Measurements from ENCODE around the gene OGFRL1.
A peak's percentile ranks its signal among the peaks of the same experiment; 100 is the strongest.
"Not testable (repeated sequence)": the region's sequence is repeated elsewhere in the genome, so short reads cannot be mapped to it uniquely, and the experiment has no call there.

Gene OGFRL1

GRCh38 chr6:71288228-71289038 lies at the start of gene OGFRL1:
Gene OGFRL1, plus strand, starts transcription at chr6:71288811. Its CDS starts 126 bp downstream, at chr6:71288937.
- DNase-seq, result peak; percentile 67

- DNase-seq, result no peak
These were observed 48.9 kb upstream of the OGFRL1 start for GRCh38 chr6:71239694-71240093.

DNA sequence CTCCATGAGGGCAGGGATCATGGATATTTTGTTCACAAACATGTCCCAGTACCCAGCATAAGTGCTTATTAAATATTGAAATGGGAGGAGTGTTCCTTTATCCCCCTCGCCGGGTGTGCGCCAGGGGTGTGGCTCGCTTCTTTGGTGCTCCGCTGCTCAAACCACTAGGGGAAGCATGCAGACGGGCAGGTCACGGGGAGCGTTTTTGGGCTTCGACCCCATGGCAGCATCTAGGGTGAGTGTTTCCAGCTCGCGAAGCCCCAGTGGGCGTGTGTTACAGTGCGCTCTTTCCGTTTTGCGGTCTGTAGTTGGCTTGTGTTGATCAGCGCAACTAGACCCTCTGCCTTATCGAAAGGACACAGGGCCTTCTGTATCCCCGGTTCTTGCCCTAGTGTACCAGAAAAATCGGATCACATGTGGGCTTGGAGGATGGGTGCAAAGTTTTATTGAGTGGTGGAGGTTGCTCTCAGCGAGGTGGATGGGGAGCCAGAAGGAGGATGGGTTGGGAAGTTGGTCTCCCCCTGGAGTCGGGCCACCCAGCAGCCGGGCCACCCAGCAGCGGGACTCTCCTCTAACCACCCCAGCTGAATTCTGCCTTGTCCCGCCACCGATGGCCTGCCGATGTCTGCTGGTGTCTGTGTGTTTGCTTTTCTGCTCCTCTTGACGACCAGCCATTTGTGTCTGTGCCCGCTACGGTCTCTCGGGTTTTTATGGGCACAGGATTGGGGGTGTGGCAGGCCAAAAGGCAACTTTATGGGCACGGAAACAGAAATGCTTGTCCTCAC lies 43.2 kb upstream of the OGFRL1 start:
- DNase-seq, result no peak

DNA sequence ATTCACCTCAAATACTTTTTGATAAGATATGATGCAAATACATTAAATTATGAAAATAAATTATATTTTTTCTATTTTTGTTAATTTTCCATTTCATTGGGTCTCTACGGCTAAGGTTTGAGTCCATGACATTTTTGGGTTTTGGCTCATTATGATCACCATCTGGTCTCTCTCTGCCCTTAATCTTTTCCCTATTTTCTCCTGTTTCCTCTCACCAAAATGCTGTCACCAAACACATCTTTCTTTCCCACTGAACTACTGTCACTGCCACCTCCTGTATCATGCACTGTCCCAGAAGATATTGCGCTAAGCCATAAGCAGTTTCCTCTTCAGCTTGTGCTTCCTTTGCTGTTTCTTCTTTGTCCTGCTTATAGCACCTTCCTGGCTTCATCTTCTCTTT lies 42.0 kb upstream of the OGFRL1 start:
- no peak for DNase-seq

- DNase-seq, result no peak
These were observed 40.3 kb upstream of the OGFRL1 start for GRCh38 chr6:71248306-71248765.

DNA sequence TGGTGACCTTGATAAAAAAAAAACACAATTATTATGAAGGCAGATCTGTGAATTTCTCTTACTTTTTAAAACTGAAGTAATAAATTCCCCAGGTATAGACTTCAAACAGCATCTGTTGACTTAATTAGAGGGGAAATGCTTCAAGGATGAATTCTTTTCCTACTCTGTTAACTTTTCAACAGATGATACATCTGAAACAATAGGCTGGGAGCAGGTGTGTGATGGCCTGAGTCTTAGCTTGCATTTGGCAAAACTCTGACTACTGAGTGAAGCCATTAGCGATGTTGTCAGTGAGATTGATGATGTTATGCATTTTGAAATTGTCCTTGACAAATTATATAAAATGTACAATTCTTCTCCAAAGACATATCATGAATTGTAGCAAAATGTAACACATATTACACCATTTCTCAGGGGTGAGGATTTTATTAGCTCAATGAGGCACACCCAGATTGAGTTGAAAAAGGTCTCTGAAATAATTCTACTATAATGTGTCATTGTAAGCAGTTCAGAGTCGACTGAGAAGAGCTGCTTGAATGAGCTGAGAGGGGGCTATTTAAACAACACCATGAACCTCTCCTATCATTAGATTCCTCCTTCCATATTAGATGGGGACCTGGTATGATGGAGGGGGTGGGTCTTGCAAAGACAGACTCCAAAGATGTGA lies 39.6 kb upstream of the OGFRL1 start:
- no peak for DNase-seq

DNA sequence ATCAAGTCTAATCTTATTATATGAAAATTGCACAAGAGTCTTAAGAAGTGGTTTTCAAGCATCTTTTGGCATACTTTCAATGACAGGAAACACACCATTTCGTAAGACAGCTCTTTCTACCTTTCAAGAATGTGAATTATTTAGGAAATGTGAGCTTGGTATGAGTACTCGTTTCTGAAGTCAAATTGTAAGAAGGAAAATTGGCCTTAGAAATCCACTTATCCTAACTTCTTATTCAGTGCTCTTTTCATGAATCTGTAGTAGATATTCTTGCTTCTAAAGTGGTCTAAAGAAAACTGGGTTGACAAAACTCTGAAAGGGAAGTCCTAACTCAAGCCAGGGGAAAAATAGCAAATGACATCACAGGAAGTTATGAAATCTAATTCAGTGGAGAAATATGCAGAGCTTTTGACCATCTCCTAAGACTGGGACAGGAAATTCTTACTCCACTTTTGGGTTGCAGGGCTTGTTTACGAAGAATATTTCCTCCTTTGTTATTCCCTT lies 38.5 kb upstream of the OGFRL1 start:
- DNase-seq, result no peak

GRCh38 chr6:71252410-71252809 lies 36.2 kb upstream of the OGFRL1 start:
- no peak for DNase-seq

DNA sequence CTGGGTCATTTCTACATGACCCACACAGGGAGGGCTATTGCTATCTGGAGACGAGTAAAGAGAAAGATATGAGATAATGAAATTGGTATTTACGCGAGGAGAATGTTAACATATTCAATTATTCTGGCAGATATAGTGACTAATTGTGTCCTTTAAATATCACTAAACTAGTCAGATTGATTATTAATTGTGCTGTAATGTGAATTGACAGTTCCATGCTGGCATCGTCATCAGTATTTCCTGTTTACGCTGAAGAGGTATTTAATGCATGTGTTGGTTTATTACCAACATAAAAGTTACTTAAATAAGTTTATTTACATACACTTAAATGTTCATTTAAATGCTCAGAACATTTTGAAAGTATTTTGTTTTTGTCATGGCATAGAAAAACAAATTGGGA lies 35.7 kb upstream of the OGFRL1 start:
- no peak for DNase-seq

GRCh38 chr6:71254323-71254722 lies 34.3 kb upstream of the OGFRL1 start:
- DNase-seq, result no peak

- no peak for DNase-seq
These were observed 30.3 kb upstream of the OGFRL1 start for GRCh38 chr6:71258078-71258866.

GRCh38 chr6:71259888-71260604 lies 28.6 kb upstream of the OGFRL1 start:
- no peak for DNase-seq

- no peak for DNase-seq
These were observed 25.7 kb upstream of the OGFRL1 start for GRCh38 chr6:71262914-71263313.

DNA sequence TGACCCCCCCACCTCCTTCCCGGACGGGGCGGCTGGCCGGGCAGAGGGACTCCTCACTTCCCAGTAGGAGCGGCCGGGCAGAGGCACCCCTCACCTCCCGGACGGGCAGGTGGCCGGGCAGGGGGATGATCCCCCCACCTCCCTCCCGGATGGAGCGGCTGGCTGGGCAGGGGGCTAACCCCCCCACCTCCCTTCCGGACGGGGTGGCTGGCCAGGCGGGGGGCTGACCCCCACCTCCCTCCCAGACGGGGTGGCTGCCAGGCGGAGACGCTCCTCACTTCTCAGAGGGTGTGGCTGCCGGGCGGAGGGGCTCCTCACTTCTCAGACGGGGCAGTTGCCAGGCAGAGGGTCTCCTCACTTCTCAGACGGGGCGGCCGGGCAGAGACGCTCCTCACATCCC lies 22.2 kb upstream of the OGFRL1 start:
- DNase-seq, result not testable (repeated sequence)

DNA sequence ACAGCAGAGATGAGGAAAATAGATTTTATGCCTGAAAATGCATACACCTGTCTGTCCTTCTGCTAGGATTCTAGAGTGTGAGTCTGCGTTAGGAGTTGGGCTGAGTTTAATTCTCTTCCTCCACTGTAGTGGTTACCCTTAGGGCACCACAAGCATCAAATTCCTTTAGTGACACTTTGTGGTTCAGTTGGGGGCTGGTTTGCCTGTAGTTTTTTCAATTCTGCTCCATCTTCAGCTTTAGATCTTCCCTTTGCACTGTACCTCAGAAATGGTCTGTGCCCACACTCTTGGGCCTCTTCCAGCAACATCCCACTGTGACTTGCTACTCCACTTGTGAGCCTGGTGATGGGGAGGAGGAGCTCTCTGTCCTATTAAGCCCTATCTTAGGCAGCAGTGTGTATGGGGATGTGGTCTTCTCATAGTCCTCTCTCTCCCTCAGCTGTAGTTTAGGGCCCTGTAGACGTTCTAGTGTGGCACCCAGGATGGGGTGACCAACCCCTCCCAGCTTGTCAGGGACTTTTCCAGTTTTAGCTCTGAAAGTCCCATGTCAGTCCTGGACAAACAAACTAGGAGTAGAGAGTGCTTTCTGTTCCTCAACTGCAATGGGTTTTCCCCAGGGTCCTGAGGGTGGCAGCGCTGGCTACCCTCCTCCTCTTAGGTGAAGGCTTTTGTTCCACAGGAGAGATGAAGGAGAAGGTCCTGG lies 19.7 kb upstream of the OGFRL1 start:
- no peak for DNase-seq

DNA sequence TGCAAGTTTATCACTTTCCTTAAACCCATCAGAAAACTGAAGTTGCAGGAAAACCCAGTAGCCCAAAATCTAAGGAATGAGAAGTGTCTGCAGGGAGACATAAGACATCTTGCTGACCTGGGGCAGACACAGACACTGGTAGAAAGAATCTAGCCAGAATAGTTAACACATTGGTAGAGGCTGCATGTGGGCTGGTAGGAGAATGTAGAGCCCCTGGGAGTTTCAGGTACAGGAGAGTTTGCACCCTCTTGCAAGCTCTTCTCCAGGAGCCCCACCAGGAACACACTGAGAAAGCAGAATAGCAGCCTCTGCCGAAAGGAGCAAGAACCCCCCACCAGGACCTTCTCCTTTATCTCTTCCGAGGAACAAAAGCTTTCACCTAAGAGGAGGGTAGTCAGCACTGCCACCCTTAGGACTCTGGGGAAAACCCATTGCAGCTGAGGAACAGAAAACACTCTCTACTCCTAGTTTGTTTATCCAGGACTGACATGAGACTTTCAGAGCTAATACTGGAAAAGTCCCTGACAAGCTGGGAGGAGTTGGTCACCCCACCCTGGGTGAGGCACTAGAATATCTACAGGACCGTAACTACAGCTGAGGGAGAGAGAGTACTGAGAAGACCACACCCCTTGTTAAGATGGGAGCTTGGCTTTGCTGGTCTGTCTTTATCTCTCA lies 10.5 kb upstream of the OGFRL1 start:
- no peak for DNase-seq

GRCh38 chr6:71279321-71279720 lies 9.3 kb upstream of the OGFRL1 start:
- no peak for DNase-seq

GRCh38 chr6:71279740-71280139 lies 8.9 kb upstream of the OGFRL1 start:
- no peak for DNase-seq

DNA sequence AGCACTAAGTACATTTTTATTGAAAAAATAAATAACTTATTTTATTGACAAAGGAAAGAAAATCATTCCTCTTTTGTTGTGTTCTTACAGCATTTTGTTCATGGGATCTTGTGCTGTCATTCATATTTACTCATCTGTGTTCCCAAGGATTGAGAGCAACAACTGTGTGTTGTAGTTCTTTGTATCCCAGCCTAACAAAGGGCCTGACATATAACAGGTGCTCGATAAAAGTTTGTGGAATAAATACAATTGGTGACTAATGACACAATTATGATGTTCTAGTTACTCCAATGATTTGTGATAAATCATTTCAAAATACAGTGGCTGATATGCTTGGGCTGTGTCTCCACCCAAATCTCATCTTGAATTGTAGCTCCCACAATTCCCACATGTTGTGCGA lies 7.9 kb upstream of the OGFRL1 start:
- no peak for DNase-seq

GRCh38 chr6:71284785-71285184 lies 3.8 kb upstream of the OGFRL1 start:
- DNase-seq, result no peak

GRCh38 chr6:71287038-71287437 lies 1.6 kb upstream of the OGFRL1 start:
- DNase-seq, result no peak

All from activated CD4-positive, alpha-beta T cell treated with anti-CD3 and anti-CD28 coated beads for 48 hours (primary cell).